Dedifferentiated amniotic fluid mesenchymal stem cell (primary cell): ENCODE data around the gene NCK2.

Experiments used
- DNase-seq: peaks from one replicate; pipeline ENCODE4 v3.0.0-alpha.2; 2016; ENCODE audit errors: extremely low spot score

NCK2 gene

DNA sequence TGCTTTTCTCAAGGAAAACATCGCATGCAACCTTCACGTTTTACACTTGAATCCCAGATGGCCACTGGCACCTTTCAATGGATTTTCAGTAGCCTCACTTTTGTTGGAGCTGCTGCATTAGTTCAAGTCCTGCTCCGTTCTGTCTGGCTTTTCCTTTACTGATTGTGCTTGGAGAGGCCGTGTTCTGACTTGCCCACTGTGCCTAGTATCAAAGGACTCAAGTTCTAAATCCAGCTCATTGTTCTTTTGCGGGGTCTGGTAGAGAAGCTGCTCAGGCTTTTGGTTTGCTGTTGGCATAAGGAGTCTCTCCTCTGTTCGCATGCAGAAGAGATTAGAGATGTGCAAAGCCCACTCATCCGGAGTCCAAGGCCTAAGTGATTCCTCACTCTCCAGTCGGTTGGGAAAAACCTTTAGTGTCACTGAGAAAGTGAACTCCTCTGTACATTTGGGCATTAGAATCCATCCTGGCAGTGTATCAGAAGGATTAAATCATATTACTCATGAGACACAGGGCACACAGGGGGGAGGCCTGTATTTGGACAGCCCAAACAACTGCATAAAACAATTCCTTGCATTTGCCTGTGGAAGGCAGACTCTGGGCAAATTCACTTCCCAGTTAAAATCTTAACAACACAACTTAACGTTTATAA is 69.7 kb downstream of the NCK2 start:
- DNase-seq, result no peak

- no peak for DNase-seq
Observed at GRCh38 chr2:105815401-105815800, 70.7 kb downstream of the NCK2 start.

- no peak for DNase-seq
Observed at GRCh38 chr2:105820151-105820550, 75.4 kb downstream of the NCK2 start.

GRCh38 chr2:105820691-105821090 is 76.0 kb downstream of the NCK2 start:
- DNase-seq, result no peak

GRCh38 chr2:105821428-105822125 is 76.9 kb downstream of the NCK2 start:
- no peak for DNase-seq

GRCh38 chr2:105822186-105822585 is 77.5 kb downstream of the NCK2 start:
- DNase-seq, result no peak

DNA sequence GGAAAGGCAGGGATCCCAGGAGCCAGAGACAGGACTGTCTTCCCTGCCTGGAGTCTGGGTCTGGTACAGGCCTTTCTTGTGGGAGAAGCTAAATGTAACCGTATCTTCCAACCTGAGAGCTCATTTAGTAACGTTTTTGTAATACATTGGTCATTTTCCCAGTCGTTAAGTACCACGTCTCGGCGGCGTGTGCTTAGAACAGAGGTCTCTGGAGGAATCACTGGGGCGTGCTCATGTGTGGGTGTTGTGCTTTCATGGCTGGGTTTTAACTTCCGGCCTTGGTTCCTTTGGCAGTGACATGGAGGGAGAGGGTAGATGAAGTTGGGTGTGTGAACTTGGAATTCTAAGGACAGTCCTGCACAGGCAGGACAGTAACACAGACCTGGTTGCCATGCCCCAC is 79.7 kb downstream of the NCK2 start:
- DNase-seq, result no peak

DNA sequence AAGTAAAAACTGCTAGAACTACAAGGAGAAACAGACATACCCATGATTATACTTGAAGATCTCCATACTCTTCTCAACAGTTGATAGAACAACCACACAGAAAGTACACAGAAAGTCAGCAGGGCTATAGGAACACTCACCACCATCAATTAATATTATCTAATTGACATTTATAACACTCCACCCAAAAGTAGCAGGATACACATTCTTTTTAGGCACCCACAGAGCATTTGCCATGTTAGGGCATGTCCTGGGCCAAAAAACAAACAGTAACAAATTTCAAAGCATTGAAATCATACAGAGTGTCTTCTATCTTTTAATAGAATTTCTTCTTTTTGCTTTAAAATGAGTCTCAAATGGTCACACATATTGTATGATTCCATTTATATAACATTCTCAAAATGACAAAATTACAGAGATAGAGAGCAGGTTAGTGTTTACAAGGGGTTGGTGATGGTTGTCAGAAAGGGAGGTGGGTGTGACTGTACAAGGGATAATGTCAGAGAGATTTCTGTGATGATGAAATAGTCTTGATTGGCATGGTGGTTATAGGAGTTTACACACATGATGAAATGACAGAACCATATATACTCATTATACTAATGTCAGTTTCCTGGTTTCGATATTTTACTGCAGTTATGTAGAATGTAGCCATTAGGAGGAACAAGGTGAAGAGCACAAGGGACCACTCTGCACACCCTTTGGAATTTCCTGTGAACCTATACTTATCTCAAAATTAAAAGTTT is 82.8 kb downstream of the NCK2 start:
- no peak for DNase-seq

GRCh38 chr2:105828558-105828957 is 83.8 kb downstream of the NCK2 start:
- no peak for DNase-seq

DNA sequence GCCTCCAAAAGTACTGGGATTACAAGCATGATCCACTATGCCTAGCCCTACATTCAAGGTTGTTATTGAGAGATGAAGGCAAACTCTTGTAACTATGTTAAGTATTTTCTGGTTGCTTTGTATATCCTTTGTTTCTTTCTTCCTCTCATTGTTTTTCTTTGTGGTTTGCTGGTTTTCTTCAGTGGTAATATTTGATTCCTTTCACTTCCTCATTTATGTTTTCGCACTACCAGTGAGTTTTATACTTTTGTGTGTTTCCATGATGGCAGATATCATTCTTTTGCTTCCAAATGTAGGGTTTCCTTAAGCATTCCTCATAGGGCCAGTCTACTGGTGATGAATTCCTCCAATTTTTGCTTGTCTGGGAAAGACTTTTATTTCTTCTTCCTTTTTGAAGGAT is 90.2 kb downstream of the NCK2 start:
- no peak for DNase-seq

- no peak for DNase-seq
Observed at GRCh38 chr2:105836341-105836740, 91.6 kb downstream of the NCK2 start.

DNA sequence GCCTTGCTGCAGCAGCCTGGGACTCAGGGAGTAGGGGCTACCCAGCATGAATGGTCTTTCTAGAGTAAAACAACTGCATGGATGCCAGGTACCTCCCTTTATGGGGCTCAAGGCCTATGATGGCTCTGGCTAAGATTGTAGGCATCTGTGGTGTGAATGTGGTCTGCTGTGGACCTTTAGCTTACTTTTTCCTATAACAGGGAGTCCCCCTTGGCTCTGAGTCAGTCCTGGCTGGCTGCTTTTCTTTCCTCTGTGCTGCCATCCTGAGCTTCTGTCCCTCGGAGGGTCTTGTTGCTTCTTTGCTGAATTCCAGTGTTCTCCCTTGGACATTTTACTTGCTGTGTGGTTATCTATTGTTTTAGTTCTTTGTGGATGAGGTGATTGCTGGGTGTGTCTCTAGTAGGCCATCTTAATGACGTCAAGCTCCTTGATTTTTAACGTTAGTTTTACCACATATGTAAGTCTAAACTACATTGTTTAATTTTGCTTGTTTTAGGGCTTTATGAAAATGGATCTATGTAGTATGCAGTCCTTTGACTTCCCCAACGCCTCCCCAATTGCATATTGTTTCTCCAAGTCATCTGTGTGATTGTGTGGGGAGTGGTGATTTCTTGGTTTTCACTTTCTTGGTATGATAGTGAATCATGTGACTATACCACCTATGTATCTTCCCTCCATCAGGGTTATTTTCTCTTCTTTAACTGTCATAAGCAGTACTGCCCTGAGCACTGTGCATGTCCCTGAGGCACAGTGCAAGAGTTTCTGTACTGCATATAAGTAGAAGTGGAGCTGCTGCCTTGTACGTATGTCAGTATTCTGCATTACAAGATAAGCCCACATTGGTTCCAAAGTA is 92.4 kb downstream of the NCK2 start:
- DNase-seq, result no peak

DNA sequence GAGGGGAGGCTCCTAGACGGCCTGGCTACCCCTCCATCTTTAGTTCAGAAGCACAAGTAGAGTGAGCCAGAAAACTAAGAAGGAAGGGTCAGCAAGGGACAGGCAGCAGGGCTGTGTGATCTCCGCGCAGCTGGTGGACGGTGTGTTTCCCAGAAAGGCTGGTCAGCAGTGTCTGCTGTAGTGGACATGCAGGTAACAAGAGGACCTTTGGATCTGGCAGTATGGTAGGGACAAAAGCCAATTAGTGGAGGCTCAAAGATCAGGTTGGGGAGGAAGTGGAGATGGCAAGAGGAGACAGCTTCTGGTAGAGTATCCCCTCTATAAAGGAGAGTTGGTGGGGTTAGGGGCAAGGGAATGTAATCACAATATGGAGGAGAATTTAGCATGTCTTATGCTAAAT is 95.1 kb downstream of the NCK2 start:
- DNase-seq, result no peak

GRCh38 chr2:105840933-105841332 is 96.2 kb downstream of the NCK2 start:
- DNase-seq, result no peak

DNA sequence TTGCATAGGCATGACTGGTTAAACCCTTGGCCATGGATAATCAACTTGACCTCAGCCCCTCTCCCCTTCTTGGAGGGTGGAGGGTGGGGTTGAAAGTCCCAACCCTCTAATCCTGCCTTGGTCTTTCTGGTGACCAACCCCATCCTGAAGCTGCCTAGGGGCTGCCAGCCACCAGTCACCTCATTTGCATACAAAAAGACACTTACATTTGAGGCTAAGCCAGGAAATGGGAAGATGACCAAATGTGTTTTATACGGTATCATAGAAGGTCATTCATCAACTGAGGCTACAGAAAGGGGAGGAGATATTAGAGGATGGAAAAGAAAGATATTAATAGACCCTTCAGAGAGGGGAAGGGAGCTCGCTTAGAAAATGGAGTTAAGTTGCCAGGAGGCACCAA is 96.8 kb downstream of the NCK2 start:
- no peak for DNase-seq

- DNase-seq, result no peak
Observed at GRCh38 chr2:105842555-105842954, 97.8 kb downstream of the NCK2 start.

GRCh38 chr2:105843476-105844374 is 99.0 kb downstream of the NCK2 start:
- DNase-seq, result no peak

DNA sequence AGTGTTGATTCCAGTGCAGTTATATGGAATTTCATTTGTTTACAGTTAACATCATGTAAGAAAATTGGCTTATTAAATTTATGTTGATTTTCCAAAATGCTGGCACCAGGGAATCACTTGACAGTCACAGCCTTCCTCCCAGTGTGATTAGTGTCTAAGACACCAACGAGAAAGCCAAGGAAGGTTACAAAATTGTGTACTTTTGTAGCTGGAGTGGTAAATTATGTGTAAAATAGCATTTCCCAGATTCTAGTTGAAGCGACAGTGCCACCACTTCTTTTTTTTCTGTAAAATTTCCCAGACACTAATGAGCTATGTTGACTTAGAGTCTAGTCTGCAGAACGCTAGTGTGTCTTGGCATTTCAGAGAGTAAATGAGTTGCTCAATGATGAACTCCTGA is 101.3 kb downstream of the NCK2 start:
- no peak for DNase-seq

DNA sequence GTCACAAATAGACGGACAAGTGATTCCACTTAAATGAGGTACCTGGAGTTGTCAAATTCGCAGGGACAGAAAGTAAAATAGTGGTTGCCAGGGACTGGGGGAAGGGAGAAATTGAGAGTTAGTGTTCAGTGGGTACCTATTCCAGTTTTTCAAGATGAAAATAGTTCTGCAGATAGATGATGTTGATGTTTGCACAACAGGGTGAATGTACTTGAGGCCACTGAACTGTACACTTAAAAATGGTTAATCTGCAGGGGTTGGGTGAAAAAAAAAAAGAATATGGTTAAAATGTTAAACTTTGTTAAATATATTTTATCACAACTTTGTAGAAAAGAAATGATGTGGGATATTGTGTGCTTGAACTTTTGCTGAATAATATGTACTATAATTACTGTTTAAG is 102.3 kb downstream of the NCK2 start:
- no peak for DNase-seq

DNA sequence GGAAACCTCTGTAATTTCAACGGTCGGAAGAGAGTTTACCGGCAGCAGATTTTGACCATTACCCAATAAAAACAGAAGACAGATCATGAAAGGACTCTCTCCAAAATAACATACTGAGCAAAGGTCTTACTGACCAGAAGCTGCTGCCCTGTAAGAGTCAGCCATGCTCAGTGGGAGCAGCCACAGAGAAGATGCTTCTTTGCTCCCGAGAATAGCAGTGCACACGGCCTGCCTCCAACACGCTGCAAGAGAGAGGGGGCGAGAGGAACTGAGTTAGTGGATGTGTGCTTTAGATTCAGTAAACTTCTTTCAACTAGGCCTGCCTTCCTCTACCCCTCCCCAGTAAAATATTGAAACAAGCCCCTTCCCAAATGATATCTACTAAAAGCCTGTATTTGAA is 103.7 kb downstream of the NCK2 start:
- no peak for DNase-seq
